ENCODE results near the gene PRAMEF13. TPM values are rescaled to one million over a fixed set of nuclear protein-coding genes. Genes with fewer than 3 reads are reported as not detected.
"Not testable (repeated sequence)": the region's sequence is repeated elsewhere in the genome, so short reads cannot be mapped to it uniquely, and the experiment has no call there.

The PRAMEF13 gene
- not detected in 2 replicates for total RNA-seq

DNA sequence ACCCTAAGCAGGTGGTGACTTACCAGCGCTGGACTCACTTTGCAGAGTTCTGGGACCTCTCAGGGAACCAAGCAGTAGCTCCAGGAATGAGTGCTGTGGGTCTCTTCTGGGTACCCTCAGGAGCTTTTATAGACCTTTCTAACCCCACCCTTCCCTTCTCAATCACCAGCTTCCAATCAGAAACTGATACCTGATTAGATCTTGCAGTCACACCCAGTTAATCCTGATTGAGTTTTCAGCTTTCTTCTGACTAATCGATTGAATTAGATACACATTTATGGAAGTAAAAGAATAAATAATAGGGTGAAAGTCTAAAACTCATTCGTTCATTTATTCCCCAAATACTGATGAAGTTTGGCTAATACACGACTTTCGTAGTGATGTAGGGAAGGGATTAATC is at the start of gene PRAMEF13:
Gene PRAMEF13, minus strand, starts transcription at position 101 of the 400 bp plus-strand sequence. CDS start 1,820 bp downstream, outside the sequence.
- H3K4me1 Mint-ChIP-seq; DNase-seq; intact Hi-C loops (cut with micrococcal nuclease); H3K9me3 Mint-ChIP-seq; H3K27ac Mint-ChIP-seq; H3K27me3 Mint-ChIP-seq; H3K36me3 Mint-ChIP-seq (ENCODE audit: low read depth); H3K4me3 Mint-ChIP-seq: not testable (repeated sequence)

DNA sequence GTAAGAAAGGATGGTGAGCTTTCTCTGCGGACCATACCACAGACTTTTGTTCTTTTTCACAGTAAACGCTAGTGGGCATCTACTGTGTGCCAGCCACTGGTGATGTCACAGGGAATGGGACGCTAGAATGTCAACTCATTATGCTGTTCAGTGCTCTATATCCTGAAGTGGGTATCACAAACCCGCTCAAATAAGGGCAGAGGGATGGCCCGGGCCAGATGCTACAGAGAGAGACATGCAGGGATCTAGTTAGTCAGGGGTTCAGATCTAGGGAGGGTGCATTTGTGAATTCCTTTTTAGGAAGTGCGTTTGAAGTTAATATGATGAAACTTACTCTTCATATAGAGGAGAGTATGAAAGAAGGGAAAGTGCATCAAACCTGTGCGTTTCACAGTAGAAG is 45.9 kb upstream of the PRAMEF13 start:
- H3K4me1 Mint-ChIP-seq; H3K27me3 Mint-ChIP-seq; H3K4me3 Mint-ChIP-seq; H3K36me3 Mint-ChIP-seq (ENCODE audit: low read depth); H3K9me3 Mint-ChIP-seq; H3K27ac Mint-ChIP-seq; intact Hi-C loops (cut with micrococcal nuclease): not testable (repeated sequence)
- peak; percentile 45 for DNase-seq

- H3K27ac Mint-ChIP-seq; intact Hi-C loops (cut with micrococcal nuclease); H3K36me3 Mint-ChIP-seq (ENCODE audit: low read depth); H3K4me3 Mint-ChIP-seq; H3K27me3 Mint-ChIP-seq; H3K9me3 Mint-ChIP-seq; H3K4me1 Mint-ChIP-seq: not testable (repeated sequence)
- DNase-seq: peak; percentile 47
These were observed 45.3 kb upstream of the PRAMEF13 start for GRCh38 chr1:13246554-13246871.

GRCh38 chr1:13245841-13246553 is 44.8 kb upstream of the PRAMEF13 start:
- peak; percentile 48 for DNase-seq
- intact Hi-C loops (cut with micrococcal nuclease); H3K27ac Mint-ChIP-seq; H3K27me3 Mint-ChIP-seq; H3K4me1 Mint-ChIP-seq; H3K36me3 Mint-ChIP-seq (ENCODE audit: low read depth); H3K9me3 Mint-ChIP-seq; H3K4me3 Mint-ChIP-seq: not testable (repeated sequence)

- H3K27me3 Mint-ChIP-seq; H3K4me1 Mint-ChIP-seq; H3K4me3 Mint-ChIP-seq; intact Hi-C loops (cut with micrococcal nuclease); H3K36me3 Mint-ChIP-seq (ENCODE audit: low read depth); H3K27ac Mint-ChIP-seq; H3K9me3 Mint-ChIP-seq: not testable (repeated sequence)
- peak; percentile 41 for DNase-seq
These were observed 42.5 kb upstream of the PRAMEF13 start for GRCh38 chr1:13243536-13244263.

DNA sequence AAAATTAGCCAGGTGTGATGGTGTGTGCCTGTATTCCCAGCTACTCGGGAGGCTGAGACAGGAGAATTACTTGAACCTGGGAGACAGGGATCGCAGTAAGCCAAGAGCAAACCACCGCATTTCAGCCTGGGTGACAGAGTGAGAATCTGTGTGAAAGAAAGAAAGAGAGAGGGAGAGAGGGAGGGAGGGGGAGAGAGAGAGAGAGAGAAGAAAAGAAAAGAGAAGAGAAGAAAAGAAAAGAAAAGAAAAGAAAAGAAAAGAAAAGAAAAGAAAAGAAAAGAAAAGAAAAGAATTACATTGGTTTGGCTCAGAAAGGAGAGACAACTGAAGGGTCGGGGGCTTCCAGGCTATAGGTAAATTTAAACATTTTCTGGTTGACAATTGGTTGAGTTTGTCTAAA is 38.4 kb upstream of the PRAMEF13 start:
- H3K36me3 Mint-ChIP-seq (ENCODE audit: low read depth); H3K27me3 Mint-ChIP-seq; DNase-seq; H3K4me3 Mint-ChIP-seq; H3K9me3 Mint-ChIP-seq; H3K4me1 Mint-ChIP-seq; H3K27ac Mint-ChIP-seq; intact Hi-C loops (cut with micrococcal nuclease): not testable (repeated sequence)

- H3K27me3 Mint-ChIP-seq; H3K9me3 Mint-ChIP-seq; H3K27ac Mint-ChIP-seq; H3K36me3 Mint-ChIP-seq (ENCODE audit: low read depth); H3K4me3 Mint-ChIP-seq; H3K4me1 Mint-ChIP-seq; intact Hi-C loops (cut with micrococcal nuclease): not testable (repeated sequence)
- peak; percentile 52 for DNase-seq
These were observed 36.4 kb upstream of the PRAMEF13 start for GRCh38 chr1:13237572-13237971.

DNA sequence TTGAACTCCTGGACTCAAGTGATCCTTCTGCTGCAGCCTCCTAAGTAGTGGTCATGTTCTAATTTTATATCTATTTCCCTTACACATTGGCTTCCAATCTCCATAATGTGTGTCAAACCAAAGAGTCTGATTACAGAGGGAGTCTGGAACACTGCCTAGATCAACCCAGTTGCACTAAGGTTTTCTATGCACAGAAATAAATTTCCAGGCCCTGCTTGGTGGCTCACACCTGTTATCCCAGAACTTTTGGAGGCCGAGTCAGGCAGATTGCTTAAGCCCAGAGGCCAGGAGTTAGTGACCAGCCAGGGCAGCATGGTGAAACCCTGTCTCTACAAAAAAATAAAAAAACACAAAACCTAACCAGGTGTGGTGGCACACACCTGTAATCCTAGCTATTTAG is 32.8 kb upstream of the PRAMEF13 start:
- H3K4me3 Mint-ChIP-seq; H3K4me1 Mint-ChIP-seq; H3K9me3 Mint-ChIP-seq; H3K27me3 Mint-ChIP-seq; H3K36me3 Mint-ChIP-seq (ENCODE audit: low read depth); intact Hi-C loops (cut with micrococcal nuclease); H3K27ac Mint-ChIP-seq: not testable (repeated sequence)
- DNase-seq: peak; percentile 45

GRCh38 chr1:13232056-13232455 is 30.8 kb upstream of the PRAMEF13 start:
- H3K4me3 Mint-ChIP-seq; H3K27ac Mint-ChIP-seq; H3K9me3 Mint-ChIP-seq; H3K4me1 Mint-ChIP-seq; intact Hi-C loops (cut with micrococcal nuclease); H3K36me3 Mint-ChIP-seq (ENCODE audit: low read depth); H3K27me3 Mint-ChIP-seq: not testable (repeated sequence)
- peak; percentile 31 for DNase-seq

DNA sequence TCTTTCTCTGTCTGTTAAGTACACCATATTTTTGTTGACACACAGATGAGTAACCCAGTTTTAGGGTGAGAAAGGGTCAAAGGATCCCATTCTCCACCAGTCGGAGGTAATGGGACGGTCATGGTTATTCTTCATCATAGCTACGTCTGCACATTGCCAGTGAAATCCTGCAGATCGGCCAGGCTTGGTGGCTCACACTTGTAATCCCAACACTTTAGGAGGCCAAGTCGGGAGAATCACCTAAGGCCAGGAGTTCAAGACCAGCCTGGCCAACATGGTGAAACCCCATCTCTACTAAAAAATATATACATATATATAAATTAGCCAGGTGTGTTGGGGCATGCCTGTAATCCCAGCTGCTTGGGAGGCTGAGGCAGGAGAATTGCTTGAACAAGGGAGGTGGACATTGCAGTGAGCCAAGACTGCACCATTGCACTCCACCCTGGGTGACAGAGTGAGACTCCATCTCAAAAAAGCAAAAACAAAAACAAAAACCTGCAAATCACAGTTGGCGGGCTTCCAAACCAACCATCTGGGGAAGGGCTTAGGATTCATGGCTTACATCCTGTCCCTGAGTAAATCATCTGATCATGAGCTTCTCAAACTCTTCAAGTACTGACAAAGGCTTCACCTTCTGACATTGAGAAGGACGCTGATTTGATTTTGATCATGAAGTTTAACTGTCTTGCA is 30.0 kb upstream of the PRAMEF13 start:
- intact Hi-C loops (cut with micrococcal nuclease); H3K27ac Mint-ChIP-seq; H3K9me3 Mint-ChIP-seq; H3K36me3 Mint-ChIP-seq (ENCODE audit: low read depth); H3K4me3 Mint-ChIP-seq; H3K4me1 Mint-ChIP-seq; H3K27me3 Mint-ChIP-seq: not testable (repeated sequence)
- DNase-seq: peak; percentile 44

DNA sequence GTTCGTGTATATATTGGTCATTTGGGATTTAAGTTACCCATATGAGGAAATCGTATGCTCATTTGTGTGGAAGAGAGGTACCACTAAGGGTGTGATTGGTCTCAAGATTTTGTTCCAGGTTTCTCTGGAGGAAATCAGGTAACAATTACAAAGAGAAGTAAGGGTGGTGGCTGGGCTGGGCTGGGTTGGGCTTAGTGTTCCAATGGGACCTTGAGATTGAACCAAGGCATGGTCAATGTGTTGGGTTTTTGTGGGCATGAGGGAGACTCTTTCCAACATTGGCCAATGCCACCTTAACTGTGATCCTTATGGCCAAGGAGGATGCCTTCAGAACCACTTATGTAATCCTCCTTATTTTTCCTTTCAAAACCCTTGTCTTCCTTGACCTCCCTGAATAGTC is 29.4 kb upstream of the PRAMEF13 start:
- H3K9me3 Mint-ChIP-seq; H3K36me3 Mint-ChIP-seq (ENCODE audit: low read depth); H3K27me3 Mint-ChIP-seq; intact Hi-C loops (cut with micrococcal nuclease); H3K4me3 Mint-ChIP-seq; H3K4me1 Mint-ChIP-seq; H3K27ac Mint-ChIP-seq: not testable (repeated sequence)
- DNase-seq: peak; percentile 35

- H3K9me3 Mint-ChIP-seq; H3K4me3 Mint-ChIP-seq; H3K27me3 Mint-ChIP-seq; H3K36me3 Mint-ChIP-seq (ENCODE audit: low read depth); intact Hi-C loops (cut with micrococcal nuclease); H3K4me1 Mint-ChIP-seq; H3K27ac Mint-ChIP-seq: not testable (repeated sequence)
- DNase-seq: peak; percentile 27
These were observed 28.9 kb upstream of the PRAMEF13 start for GRCh38 chr1:13230096-13230495.

DNA sequence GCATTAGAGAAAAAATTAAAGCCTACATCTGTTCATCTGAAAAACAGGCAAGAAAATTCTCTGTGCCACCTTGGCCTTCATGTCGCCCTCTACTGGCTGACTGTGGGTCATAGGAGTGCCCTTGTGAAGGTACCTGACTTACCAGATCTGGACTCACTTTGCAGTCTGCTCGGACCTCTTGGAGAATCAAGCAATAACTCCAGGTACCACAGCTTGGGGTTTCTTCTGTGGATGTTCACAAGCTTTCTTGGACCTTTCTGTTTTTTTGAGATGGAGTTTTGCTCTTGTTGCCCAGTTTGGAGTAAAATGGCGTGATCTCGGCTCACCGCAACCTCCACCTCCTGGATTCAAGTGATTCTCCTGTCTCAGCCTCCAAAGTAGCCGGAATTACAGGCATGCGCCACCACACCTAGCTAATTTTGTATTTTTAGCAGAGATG is 27.2 kb upstream of the PRAMEF13 start:
- DNase-seq: peak; percentile 80
- intact Hi-C loops (cut with micrococcal nuclease): no loop called here
- H3K4me3 Mint-ChIP-seq: no peak overlapping the region

DNA sequence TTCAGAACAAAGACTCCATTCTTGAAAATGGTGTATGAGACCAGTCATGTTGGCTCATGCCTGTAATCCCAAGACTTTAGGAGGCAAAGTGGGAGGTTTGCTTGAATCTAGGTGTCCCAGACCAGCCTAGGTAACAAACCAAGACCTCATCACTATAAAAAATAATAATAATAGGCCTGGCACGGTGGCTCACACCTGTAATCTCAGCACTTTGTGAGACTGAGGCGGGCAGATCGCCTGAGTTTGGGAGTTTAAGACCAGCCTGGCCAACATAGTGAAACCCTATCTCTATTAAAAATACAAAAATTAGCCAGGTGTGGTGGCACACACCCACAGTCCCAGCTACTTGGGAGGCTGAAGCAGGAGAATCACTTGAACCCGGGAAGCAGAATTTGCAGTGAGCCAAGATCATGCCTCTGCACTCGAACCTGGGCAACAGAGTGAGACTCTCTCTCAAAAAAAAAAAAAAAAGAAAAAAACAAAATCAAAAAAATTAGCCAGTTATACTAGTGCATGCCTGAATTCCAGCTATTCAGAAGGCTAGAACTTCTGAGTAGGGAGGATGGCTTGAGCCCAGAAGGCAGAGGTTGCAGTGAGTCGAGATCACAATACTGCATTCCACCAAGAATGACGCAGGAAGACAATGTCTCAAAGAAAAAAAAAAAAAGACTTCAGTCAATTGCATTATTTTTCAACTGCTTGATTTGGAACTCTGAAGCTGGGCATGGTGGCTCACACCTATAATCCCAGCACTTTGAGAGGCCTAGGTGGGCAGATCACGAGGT is 26.3 kb upstream of the PRAMEF13 start:
- H3K36me3 Mint-ChIP-seq (ENCODE audit: low read depth); H3K4me3 Mint-ChIP-seq; H3K27me3 Mint-ChIP-seq; intact Hi-C loops (cut with micrococcal nuclease); H3K27ac Mint-ChIP-seq; H3K9me3 Mint-ChIP-seq; H3K4me1 Mint-ChIP-seq: not testable (repeated sequence)
- DNase-seq: peak; percentile 35

More for the DNA sequence above, 27.2 kb upstream of the PRAMEF13 start:
- H3K36me3 Mint-ChIP-seq (ENCODE audit: low read depth): no peaks in the 10 kb centered on the region
- H3K9me3 Mint-ChIP-seq: no peaks in the 10 kb centered on the region
- no peaks in the 10 kb centered on the region for H3K4me1 Mint-ChIP-seq
- no peak overlapping the region for H3K27ac Mint-ChIP-seq
- H3K27me3 Mint-ChIP-seq: no peaks in the 10 kb centered on the region

Measured in activated CD4-positive, alpha-beta T cell treated with anti-CD3 and anti-CD28 coated beads, Interleukin-2, amount 10 ng/mL, durations not matched to agents 24 days and 14 days (primary cell).